Measurements from ENCODE around the gene OR10A3.
A peak's percentile ranks its signal among the peaks of the same experiment; 100 is the strongest.
"Not testable (repeated sequence)": the region's sequence is repeated elsewhere in the genome, so short reads cannot be mapped to it uniquely, and the experiment has no call there.

OR10A3 gene

GRCh38 chr11:7941608-7942007, at the start of gene OR10A3:
TSS of gene OR10A3 (minus strand) at chr11:7941708. CDS start at chr11:7939520, 2,188 bp downstream.
- no peak for DNase-seq (ENCODE audit: low spot score)

GRCh38 chr11:7987560-7987883, 46.0 kb upstream of the OR10A3 start:
- DNase-seq (ENCODE audit: low spot score), result not testable (repeated sequence)

- DNase-seq (ENCODE audit: low spot score), result peak; percentile 99
These were observed 45.5 kb upstream of the OR10A3 start, which contains the start of gene EIF3F for GRCh38 chr11:7986768-7987559. TSS of gene EIF3F (plus strand) at chr11:7987337. CDS start at chr11:7987353, 16 bp downstream.

GRCh38 chr11:7983832-7984590, 42.5 kb upstream of the OR10A3 start:
- DNase-seq (ENCODE audit: low spot score), result no peak

GRCh38 chr11:7982582-7983119, 41.1 kb upstream of the OR10A3 start:
- no peak for DNase-seq (ENCODE audit: low spot score)

- DNase-seq (ENCODE audit: low spot score), result no peak
These were observed 40.2 kb upstream of the OR10A3 start for GRCh38 chr11:7981619-7982157.

GRCh38 chr11:7977232-7977917, 35.9 kb upstream of the OR10A3 start:
- peak; percentile 45 for DNase-seq (ENCODE audit: low spot score)

GRCh38 chr11:7974668-7975067, 33.2 kb upstream of the OR10A3 start:
- no peak for DNase-seq (ENCODE audit: low spot score)

GRCh38 chr11:7973011-7973410, 31.5 kb upstream of the OR10A3 start:
- DNase-seq (ENCODE audit: low spot score), result no peak

GRCh38 chr11:7971846-7972245, 30.3 kb upstream of the OR10A3 start:
- no peak for DNase-seq (ENCODE audit: low spot score)

GRCh38 chr11:7969756-7970646, 28.5 kb upstream of the OR10A3 start:
- no peak for DNase-seq (ENCODE audit: low spot score)

GRCh38 chr11:7968686-7969085, 27.2 kb upstream of the OR10A3 start:
- DNase-seq (ENCODE audit: low spot score), result no peak

GRCh38 chr11:7967826-7968225, 26.3 kb upstream of the OR10A3 start:
- no peak for DNase-seq (ENCODE audit: low spot score)

- DNase-seq (ENCODE audit: low spot score), result no peak
These were observed 25.6 kb upstream of the OR10A3 start for GRCh38 chr11:7967097-7967496.

- DNase-seq (ENCODE audit: low spot score), result no peak
These were observed 23.9 kb upstream of the OR10A3 start, which contains the start of gene NLRP10 for GRCh38 chr11:7965386-7965785. TSS of gene NLRP10 (minus strand) at chr11:7965447. CDS start at chr11:7963495, 1,952 bp downstream.

- DNase-seq (ENCODE audit: low spot score), result no peak
These were observed 23.4 kb upstream of the OR10A3 start for GRCh38 chr11:7964873-7965272.

GRCh38 chr11:7964261-7964660, 22.8 kb upstream of the OR10A3 start:
- DNase-seq (ENCODE audit: low spot score), result peak; percentile 41

GRCh38 chr11:7955191-7955590, 13.7 kb upstream of the OR10A3 start:
- no peak for DNase-seq (ENCODE audit: low spot score)

- no peak for DNase-seq (ENCODE audit: low spot score)
These were observed 8.4 kb upstream of the OR10A3 start for GRCh38 chr11:7949934-7950333.

GRCh38 chr11:7944123-7944522, 2.6 kb upstream of the OR10A3 start:
- no peak for DNase-seq (ENCODE audit: low spot score)

- DNase-seq (ENCODE audit: low spot score), result no peak
These were observed 362 bp downstream of the OR10A3 start for GRCh38 chr11:7941146-7941545.

Data from NAMALWA (cell line).